ENCODE data around the gene APOA4. TPM values are rescaled to one million over a fixed set of nuclear protein-coding genes. Genes with fewer than 3 reads are reported as not detected.
A peak's percentile ranks its signal among the peaks of the same experiment; 100 is the strongest.

Gene APOA4
- total and polyA plus RNA-seq, 11 donors = 0.86 TPM; not detected in 10

GRCh38 chr11:116792869-116793771 is 30.0 kb downstream of the APOA4 start:
- no peaks in the 10 kb centered on the region for H3K36me3 ChIP-seq
- ATAC-seq = no peak
- H3K4me1 ChIP-seq = peaks cover 0 to 23% (median 7%) of the 10 kb centered on the region in 12 donors
- TF ChIP-seq CTCF (IDR thresholded peaks at IDR 0.05) (no peak), POLR2A (IDR thresholded peaks at IDR 0.05) (no peak)
- H3K9me3 ChIP-seq = no peaks in the 10 kb centered on the region
- H3K27ac ChIP-seq = no peak overlapping the region
- H3K27me3 ChIP-seq = no peaks in the 10 kb centered on the region
- DNase-seq = no peak
- H3K4me3 ChIP-seq = no peak overlapping the region
- 71 to 86% (median 79%) methylated on average over 8 of the region's 8 CpGs for WGBS, 4 donors
- intact Hi-C loops (cut with DNase I) = loop anchor here in 8 of 10 donors (2.0 to 10.0 kb wide), 9 partner anchors 39 to 434 kb away; partner anchors contain the start of gene APOA1 (in 3 of the 8)

- no peak for ATAC-seq
- 78 to 84% (median 81%) methylated on average over 8 of the region's 8 CpGs for WGBS, 4 donors
- TF ChIP-seq POLR2A (IDR thresholded peaks at IDR 0.05) (no peak), CTCF (IDR thresholded peaks at IDR 0.05) (no peak)
- H3K36me3 ChIP-seq = no peaks in the 10 kb centered on the region
- peaks cover 0 to 21% (median 7%) of the 10 kb centered on the region in 12 donors for H3K4me1 ChIP-seq
- intact Hi-C loops (cut with DNase I) = loop anchor here in 8 of 10 donors (2.0 to 10.0 kb wide), 9 partner anchors 40 to 435 kb away; partner anchors contain the start of gene APOA1 (in 3 of the 8)
- H3K4me3 ChIP-seq = no peak overlapping the region
- no peaks in the 10 kb centered on the region for H3K27me3 ChIP-seq
- no peak for DNase-seq
- H3K9me3 ChIP-seq = no peaks in the 10 kb centered on the region
- H3K27ac ChIP-seq = no peak overlapping the region
Observed at GRCh38 chr11:116792144-116792868, 30.8 kb downstream of the APOA4 start.

GRCh38 chr11:116791813-116792143 is 31.3 kb downstream of the APOA4 start, which contains the start of gene APOA5:
Gene APOA5, minus strand, starts transcription at chr11:116791879. Its CDS starts 19 bp downstream, at chr11:116791860.
- Histone ChIP-seq H3K36me3 (peaks cover 0 to 2% (median 0%) of the 10 kb centered on the region in 9 donors), H3K4me1 (peaks cover 0 to 26% (median 12%) of the 10 kb centered on the region in 12 donors), H3K4me3 (peak within 1 kb of the TSS in 6 of 12 donors; percentile 2 to 29 (median 20)), H3K27me3 (no peaks in the 10 kb centered on the region), H3K9me3 (no peaks in the 10 kb centered on the region), H3K27ac (no peak within 1 kb of the TSS)
- no peak for ATAC-seq
- DNase-seq = no peak
- TF ChIP-seq CTCF (IDR thresholded peaks at IDR 0.05) (no peak), POLR2A (IDR thresholded peaks at IDR 0.05) (no peak)
- whole genome bisulfite sequencing, 4 donors = 88 to 92% (median 89%) methylated on average over 3 to 7 of the region's 7 CpGs
- intact Hi-C loops (cut with DNase I) = loop anchor here (1.0 to 10.0 kb wide), 18 partner anchors 41 to 436 kb away; partner anchors contain the start of gene APOA1 (in 4 of the 10)
